DOHH2 (cell line): ENCODE results near the gene MT1M.

Experiments used
- CTCF ChIP-seq: fragments of 200-600 bp; sonication (generic); IDR thresholded peaks from one replicate; pipeline ENCODE4 v1.5.1; 2014; ENCODE audit warnings: antibody characterized with exemption, mild to moderate bottlenecking, low read depth, low read length; ENCODE audit not compliant: poor library complexity, severe bottlenecking
- EZH2phosphoT487 ChIP-seq: fragments of 200-600 bp; sonication (generic); IDR thresholded peaks from 2 replicates; pipeline ENCODE4 v1.6.1; 2017; ENCODE audit warnings: borderline replicate concordance, mild to moderate bottlenecking, antibody characterized with exemption, low read length, moderate library complexity, mixed read lengths

- no peak for TF ChIP-seq CTCF
- no peak for TF ChIP-seq EZH2phosphoT487
Observed at GRCh38 chr16:56613706-56614105, 18.8 kb upstream of the MT1M start.
